Measurements from ENCODE around the gene CNN3. TPM values are rescaled to one million over a fixed set of nuclear protein-coding genes. Genes with fewer than 3 reads are reported as not detected.

Gene CNN3
- total RNA-seq, 1 experiment from 2014 or later: 260 TPM

- DNase-seq (ENCODE audit: low spot score): no peak
- intact Hi-C loops (cut with micrococcal nuclease; ENCODE audit: unreplicated experiment): no loop called here
- POLR2A ChIA-PET (ENCODE audit: low non-redundant PET): no interaction called here
- no peak overlapping the region for H3K4me3 ChIP-seq (ENCODE audit: low read depth, low read length, poor library complexity, severe bottlenecking)
- no peaks in the 10 kb centered on the region for H3K9me3 ChIP-seq (ENCODE audit: low read depth, low read length, poor library complexity, severe bottlenecking)
- BruUV-seq (replicated peaks): no TSS peak
- H3K36me3 ChIP-seq (ENCODE audit: insufficient read depth, low read length, poor library complexity, severe bottlenecking): no peaks in the 10 kb centered on the region
- CTCF ChIA-PET: no interaction called here
- no peak overlapping the region for H3K27ac ChIP-seq (ENCODE audit: low read depth, low read length, poor library complexity, severe bottlenecking)
- no peaks in the 10 kb centered on the region for H3K27me3 ChIP-seq (replicated peaks; ENCODE audit: insufficient read depth, low read depth, low read length, poor library complexity)
- H3K4me1 ChIP-seq (ENCODE audit: insufficient read depth, low read length, poor library complexity, severe bottlenecking): no peaks in the 10 kb centered on the region
- no peak for TF ChIP-seq CTCF (conservative IDR thresholded peaks at IDR 0.05; ENCODE audit: low read depth, low read length)
- TF ChIP-seq EZH2 (IDR thresholded peaks at IDR 0.05; ENCODE audit: borderline replicate concordance, low read depth, low read length, poor library complexity, severe bottlenecking): no peak
These were observed 31.2 kb upstream of the CNN3 start for GRCh38 chr1:94958081-94958480.

GRCh38 chr1:94955767-94956632, 29.1 kb upstream of the CNN3 start:
- Histone ChIP-seq H3K4me1 (ENCODE audit: insufficient read depth, low read length, poor library complexity, severe bottlenecking) (no peaks in the 10 kb centered on the region), H3K27me3 (replicated peaks; ENCODE audit: insufficient read depth, low read depth, low read length, poor library complexity) (no peaks in the 10 kb centered on the region), H3K27ac (ENCODE audit: low read depth, low read length, poor library complexity, severe bottlenecking) (no peak overlapping the region), H3K4me3 (ENCODE audit: low read depth, low read length, poor library complexity, severe bottlenecking) (no peak overlapping the region), H3K9me3 (ENCODE audit: low read depth, low read length, poor library complexity, severe bottlenecking) (no peaks in the 10 kb centered on the region), H3K36me3 (ENCODE audit: insufficient read depth, low read length, poor library complexity, severe bottlenecking) (no peaks in the 10 kb centered on the region)
- intact Hi-C loops (cut with micrococcal nuclease; ENCODE audit: unreplicated experiment): no loop called here
- ChIA-PET CTCF (no interaction called here), POLR2A (ENCODE audit: low non-redundant PET) (no interaction called here)
- no TSS peak for BruUV-seq (replicated peaks)
- no peak for DNase-seq (ENCODE audit: low spot score)
- no peak for TF ChIP-seq EZH2 (IDR thresholded peaks at IDR 0.05; ENCODE audit: borderline replicate concordance, low read depth, low read length, poor library complexity, severe bottlenecking)
- no peak for TF ChIP-seq CTCF (conservative IDR thresholded peaks at IDR 0.05; ENCODE audit: low read depth, low read length)

GRCh38 chr1:94954263-94955220, 27.6 kb upstream of the CNN3 start:
- Histone ChIP-seq H3K4me3 (ENCODE audit: low read depth, low read length, poor library complexity, severe bottlenecking) (no peak overlapping the region), H3K27me3 (replicated peaks; ENCODE audit: insufficient read depth, low read depth, low read length, poor library complexity) (no peaks in the 10 kb centered on the region), H3K27ac (ENCODE audit: low read depth, low read length, poor library complexity, severe bottlenecking) (no peak overlapping the region), H3K36me3 (ENCODE audit: insufficient read depth, low read length, poor library complexity, severe bottlenecking) (no peaks in the 10 kb centered on the region), H3K4me1 (ENCODE audit: insufficient read depth, low read length, poor library complexity, severe bottlenecking) (no peaks in the 10 kb centered on the region), H3K9me3 (ENCODE audit: low read depth, low read length, poor library complexity, severe bottlenecking) (no peaks in the 10 kb centered on the region)
- BruUV-seq (replicated peaks): no TSS peak
- TF ChIP-seq CTCF (conservative IDR thresholded peaks at IDR 0.05; ENCODE audit: low read depth, low read length) (no peak), EZH2 (IDR thresholded peaks at IDR 0.05; ENCODE audit: borderline replicate concordance, low read depth, low read length, poor library complexity, severe bottlenecking) (no peak)
- no peak for DNase-seq (ENCODE audit: low spot score)
- ChIA-PET CTCF (no interaction called here), POLR2A (ENCODE audit: low non-redundant PET) (no interaction called here)
- intact Hi-C loops (cut with micrococcal nuclease; ENCODE audit: unreplicated experiment): no loop called here
